ES-I3 (cell line): ENCODE data around the gene B4GAT1.
"Not testable (repeated sequence)": the region's sequence is repeated elsewhere in the genome, so short reads cannot be mapped to it uniquely, and the experiment has no call there.

ENCODE experiments used
- H3K36me3 ChIP-seq: 2 replicates; pipeline ENCODE4 v1.6.1; 2013; ENCODE audit warnings: mild to moderate bottlenecking, low read length, control low read depth, moderate library complexity; ENCODE audit not compliant: insufficient read depth
- H3K4me1 ChIP-seq: 2 replicates; pipeline ENCODE4 v1.6.1; 2013; ENCODE audit warnings: mild to moderate bottlenecking, control low read depth, low read length; ENCODE audit not compliant: insufficient read depth
- H3K9ac ChIP-seq: 2 replicates; pipeline ENCODE4 v1.6.1; 2013; ENCODE audit warnings: low read depth, mild to moderate bottlenecking, low read length, moderate library complexity
- H3K9me3 ChIP-seq: 2 replicates; pipeline ENCODE4 v1.6.1; 2013; ENCODE audit warnings: mild to moderate bottlenecking, low read length, moderate library complexity; ENCODE audit not compliant: control insufficient read depth, insufficient read depth

B4GAT1 gene

DNA sequence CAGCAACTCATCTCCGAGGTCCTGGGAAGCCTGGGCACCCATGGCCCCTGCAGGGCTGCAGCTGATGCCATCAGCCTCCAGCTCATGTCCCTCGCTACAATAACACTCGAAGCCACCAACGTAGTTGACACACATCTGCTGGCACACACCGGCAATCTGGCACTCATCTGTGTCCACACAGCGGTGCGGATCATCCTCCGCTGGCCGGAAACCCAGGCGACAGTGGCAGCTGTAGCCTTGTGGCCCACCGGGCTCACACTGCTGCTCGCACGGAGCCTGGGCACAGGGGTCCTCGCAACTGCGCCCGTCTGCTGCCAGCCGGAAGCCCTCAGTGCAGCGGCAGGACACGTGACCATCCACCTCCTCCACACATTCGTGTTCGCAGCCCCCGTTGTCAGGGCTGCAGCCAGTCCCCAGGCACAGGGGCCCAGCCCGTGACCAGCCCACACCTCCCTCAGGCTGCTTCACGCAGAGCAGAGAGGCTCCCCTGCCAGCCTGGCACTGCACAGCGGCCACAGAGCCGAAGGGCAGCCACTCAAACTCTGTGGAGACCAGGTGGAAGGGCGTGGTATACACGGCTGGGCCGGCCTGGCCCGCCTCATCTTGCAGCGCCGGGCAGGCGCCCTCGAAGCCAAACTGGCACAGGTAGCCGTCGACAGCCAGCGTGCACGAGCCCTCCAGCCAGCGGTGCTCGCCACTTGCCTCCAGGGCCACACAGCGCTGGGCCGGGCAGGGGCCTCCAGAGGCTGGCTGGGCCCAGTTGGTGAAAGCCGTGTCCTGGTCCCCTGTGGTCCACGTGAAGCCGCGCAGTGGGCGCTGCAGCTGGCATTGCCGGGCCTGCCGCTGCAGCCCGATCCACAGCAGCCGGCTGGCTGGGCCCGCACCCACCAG, 31.3 kb downstream of the B4GAT1 start:
- Histone ChIP-seq H3K36me3 (no peaks in the 10 kb centered on the region), H3K9me3 (no peaks in the 10 kb centered on the region), H3K4me1 (peaks cover 25% of the 10 kb centered on the region), H3K9ac (peak overlapping the region; percentile 31; the same call in 1 of the 2 replicates)

- H3K4me1 ChIP-seq = peaks cover 27% of the 10 kb centered on the region
- H3K9ac ChIP-seq = no peak overlapping the region
- no peaks in the 10 kb centered on the region for H3K9me3 ChIP-seq
- no peaks in the 10 kb centered on the region for H3K36me3 ChIP-seq
Measured at GRCh38 chr11:66315498-66315885, 31.9 kb downstream of the B4GAT1 start.

- Histone ChIP-seq H3K9ac (no peak overlapping the region), H3K36me3 (no peaks in the 10 kb centered on the region), H3K4me1 (peaks cover 27% of the 10 kb centered on the region), H3K9me3 (no peaks in the 10 kb centered on the region)
Measured at GRCh38 chr11:66314561-66315497, 32.6 kb downstream of the B4GAT1 start.

GRCh38 chr11:66314186-66314501, 33.3 kb downstream of the B4GAT1 start:
- no peaks in the 10 kb centered on the region for H3K9me3 ChIP-seq
- H3K36me3 ChIP-seq = no peaks in the 10 kb centered on the region
- H3K4me1 ChIP-seq = peaks cover 27% of the 10 kb centered on the region
- H3K9ac ChIP-seq = peak overlapping the region; percentile 64; the same call in 1 of the 2 replicates

- no peaks in the 10 kb centered on the region for H3K36me3 ChIP-seq
- H3K4me1 ChIP-seq = peaks cover 26% of the 10 kb centered on the region
- peak overlapping the region; percentile 64; the same call in 1 of the 2 replicates for H3K9ac ChIP-seq
- H3K9me3 ChIP-seq = no peaks in the 10 kb centered on the region
Measured at GRCh38 chr11:66313321-66314185, 33.9 kb downstream of the B4GAT1 start.

DNA sequence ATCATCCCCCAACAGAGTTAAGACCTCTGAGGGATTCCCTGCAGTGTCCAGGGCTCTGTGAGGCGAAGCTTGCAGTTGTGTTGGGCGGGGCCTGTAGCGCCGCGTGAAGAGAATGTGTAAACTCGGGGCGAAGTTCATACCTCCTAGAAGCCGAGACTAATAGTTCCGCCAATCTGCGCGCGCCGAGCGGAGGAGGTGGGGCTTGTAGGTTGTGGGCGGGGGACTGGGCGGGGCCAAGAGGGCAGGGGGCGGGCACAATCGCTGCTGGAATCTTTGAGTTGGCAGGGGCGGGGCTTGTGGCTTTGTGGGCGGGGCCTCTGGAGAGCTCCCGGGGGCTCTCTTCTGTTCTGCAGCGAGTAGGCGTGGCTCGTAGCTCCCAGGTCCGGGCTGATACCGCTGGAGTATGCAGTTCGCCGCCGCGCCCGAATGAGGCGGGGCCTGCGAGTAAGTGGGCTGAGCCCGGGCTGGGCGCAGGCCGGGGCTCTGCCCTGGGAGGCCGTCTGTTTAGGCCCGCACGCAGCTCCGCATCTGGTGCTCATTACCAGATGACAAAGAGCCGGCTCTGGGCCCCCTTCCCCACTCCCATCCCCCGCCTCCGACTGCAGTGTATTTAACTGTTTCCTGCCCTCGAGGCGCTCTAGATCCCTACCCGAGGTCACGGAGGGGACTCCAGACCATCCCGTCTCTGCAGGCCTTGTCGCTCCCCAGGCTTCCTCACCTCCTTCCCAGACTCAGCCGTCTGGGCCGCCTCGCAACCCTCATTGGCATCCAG, 34.7 kb downstream of the B4GAT1 start:
- Histone ChIP-seq H3K9ac (peak overlapping the region; percentile 64; the same call in 1 of the 2 replicates), H3K4me1 (peaks cover 18% of the 10 kb centered on the region), H3K9me3 (no peaks in the 10 kb centered on the region), H3K36me3 (no peaks in the 10 kb centered on the region)

GRCh38 chr11:66311965-66312548, 35.4 kb downstream of the B4GAT1 start:
- no peaks in the 10 kb centered on the region for H3K36me3 ChIP-seq
- peaks cover 14% of the 10 kb centered on the region for H3K4me1 ChIP-seq
- H3K9me3 ChIP-seq = no peaks in the 10 kb centered on the region
- peak overlapping the region; percentile 63 for H3K9ac ChIP-seq

DNA sequence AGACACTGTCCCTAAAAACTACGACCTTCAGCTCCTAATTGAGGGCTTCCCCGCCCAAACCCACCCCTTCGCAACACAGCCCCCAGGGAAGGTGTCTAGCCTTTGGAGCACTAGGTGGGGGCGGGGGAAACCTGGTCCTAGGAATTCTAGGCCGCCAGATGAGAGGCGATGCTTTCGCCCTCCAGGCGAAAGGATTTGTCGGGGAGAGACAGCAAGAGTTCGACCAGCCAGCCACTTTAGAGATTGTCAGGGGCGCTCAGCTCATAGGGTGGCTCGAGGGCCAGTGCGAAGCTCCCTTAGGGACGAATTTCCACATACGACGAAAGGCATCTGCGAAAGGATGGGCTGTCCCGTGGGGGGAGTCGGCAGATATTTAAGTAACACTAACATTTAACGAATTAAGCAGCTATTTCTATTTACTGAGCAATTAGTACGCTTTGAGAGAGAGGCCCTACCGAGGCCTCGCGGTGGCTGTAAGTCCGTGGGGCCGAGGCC, 35.9 kb downstream of the B4GAT1 start:
- Histone ChIP-seq H3K4me1 (peaks cover 14% of the 10 kb centered on the region), H3K9ac (peak overlapping the region; percentile 63), H3K9me3 (no peaks in the 10 kb centered on the region), H3K36me3 (no peaks in the 10 kb centered on the region)

DNA sequence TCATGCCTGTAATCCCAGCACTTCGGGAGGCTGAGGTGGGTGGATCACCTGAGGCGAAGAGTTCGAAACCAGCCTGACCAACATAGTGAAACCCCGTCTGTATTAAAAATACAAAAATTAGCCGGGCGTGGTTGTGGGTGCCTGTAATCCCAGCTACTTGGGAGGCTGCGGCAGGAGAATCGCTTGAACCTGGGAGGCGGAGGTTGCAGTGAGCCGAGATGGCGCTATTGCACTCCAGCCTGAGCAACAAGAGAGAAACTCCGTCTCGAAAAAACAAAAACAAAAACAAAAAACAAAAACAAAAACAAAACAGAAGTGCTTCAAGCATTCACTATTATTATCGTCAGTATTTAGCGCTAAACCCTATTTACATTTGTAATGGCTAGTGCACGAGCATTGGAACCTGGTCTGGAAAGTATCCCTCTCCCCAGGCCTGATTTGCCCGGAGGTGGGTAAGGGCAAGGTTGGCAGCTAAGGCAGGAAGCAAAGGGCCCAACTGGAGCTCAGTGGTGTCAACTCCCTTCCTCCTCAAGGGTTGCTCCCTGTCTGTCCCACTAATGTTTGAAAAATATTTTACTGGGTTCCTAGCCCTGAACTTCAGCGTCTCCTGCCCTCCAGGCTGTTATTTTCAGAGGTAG, 36.5 kb downstream of the B4GAT1 start:
- peaks cover 14% of the 10 kb centered on the region for H3K4me1 ChIP-seq
- H3K9ac ChIP-seq = peak overlapping the region; percentile 63; the same call in 1 of the 2 replicates
- not testable (repeated sequence) for H3K9me3 ChIP-seq, H3K36me3 ChIP-seq

- Histone ChIP-seq H3K9me3 (no peaks in the 10 kb centered on the region), H3K36me3 (no peaks in the 10 kb centered on the region), H3K9ac (no peak overlapping the region), H3K4me1 (peaks cover 14% of the 10 kb centered on the region)
Measured at GRCh38 chr11:66310324-66310723, 37.1 kb downstream of the B4GAT1 start.

DNA sequence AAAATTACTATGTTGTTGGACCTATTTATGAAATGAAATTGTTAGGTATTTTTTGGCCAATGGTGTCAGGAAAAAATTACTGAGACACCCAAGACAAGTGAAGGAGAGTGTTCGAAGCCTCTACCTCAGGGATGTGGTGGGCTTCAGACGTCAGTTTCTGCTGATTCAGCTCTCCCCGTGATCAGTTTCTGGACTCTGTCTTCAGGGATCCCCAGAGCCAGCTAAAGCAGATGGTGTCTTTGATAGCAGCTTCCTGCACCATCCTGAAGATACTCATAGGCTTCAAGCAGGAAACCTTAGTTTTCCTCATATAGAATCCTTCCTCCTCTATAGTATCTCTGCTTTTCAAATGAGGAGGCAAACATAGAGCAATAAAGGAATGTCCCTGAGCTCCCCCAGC, 38.0 kb downstream of the B4GAT1 start:
- H3K9ac ChIP-seq = no peak overlapping the region
- peaks cover 12% of the 10 kb centered on the region for H3K4me1 ChIP-seq
- no peaks in the 10 kb centered on the region for H3K9me3 ChIP-seq
- H3K36me3 ChIP-seq = no peaks in the 10 kb centered on the region

DNA sequence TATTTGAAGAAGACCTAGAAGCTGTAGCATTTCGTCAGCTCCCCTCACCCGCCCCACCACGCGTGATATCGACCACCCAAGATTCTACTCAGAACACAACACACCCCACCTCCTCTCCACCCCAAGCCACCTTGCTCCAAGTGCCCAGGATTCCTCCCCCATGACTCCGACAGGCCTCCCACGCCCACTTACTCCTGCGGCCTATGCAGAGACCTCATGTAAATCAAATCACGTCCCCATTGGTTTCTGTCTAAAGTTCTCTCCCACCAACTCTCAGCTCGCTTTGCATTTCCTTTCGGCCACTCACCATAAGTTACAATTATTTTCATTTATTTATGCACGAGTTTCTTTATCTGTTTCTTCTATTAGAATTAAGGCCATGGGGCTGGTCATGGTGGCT, 44.8 kb downstream of the B4GAT1 start:
- H3K9ac ChIP-seq = no peak overlapping the region
- no peaks in the 10 kb centered on the region for H3K36me3 ChIP-seq
- no peaks in the 10 kb centered on the region for H3K9me3 ChIP-seq
- H3K4me1 ChIP-seq = peaks cover under 1% of the 10 kb centered on the region; the same call in 1 of the 2 replicates
